ENCODE measurements around the gene TNRC6C. TPM values are rescaled to one million over a fixed set of nuclear protein-coding genes. Genes with fewer than 3 reads are reported as not detected.

Gene TNRC6C
- total and polyA plus RNA-seq, 9 donors: 8.1 to 11.1 (median 8.8) TPM

DNA sequence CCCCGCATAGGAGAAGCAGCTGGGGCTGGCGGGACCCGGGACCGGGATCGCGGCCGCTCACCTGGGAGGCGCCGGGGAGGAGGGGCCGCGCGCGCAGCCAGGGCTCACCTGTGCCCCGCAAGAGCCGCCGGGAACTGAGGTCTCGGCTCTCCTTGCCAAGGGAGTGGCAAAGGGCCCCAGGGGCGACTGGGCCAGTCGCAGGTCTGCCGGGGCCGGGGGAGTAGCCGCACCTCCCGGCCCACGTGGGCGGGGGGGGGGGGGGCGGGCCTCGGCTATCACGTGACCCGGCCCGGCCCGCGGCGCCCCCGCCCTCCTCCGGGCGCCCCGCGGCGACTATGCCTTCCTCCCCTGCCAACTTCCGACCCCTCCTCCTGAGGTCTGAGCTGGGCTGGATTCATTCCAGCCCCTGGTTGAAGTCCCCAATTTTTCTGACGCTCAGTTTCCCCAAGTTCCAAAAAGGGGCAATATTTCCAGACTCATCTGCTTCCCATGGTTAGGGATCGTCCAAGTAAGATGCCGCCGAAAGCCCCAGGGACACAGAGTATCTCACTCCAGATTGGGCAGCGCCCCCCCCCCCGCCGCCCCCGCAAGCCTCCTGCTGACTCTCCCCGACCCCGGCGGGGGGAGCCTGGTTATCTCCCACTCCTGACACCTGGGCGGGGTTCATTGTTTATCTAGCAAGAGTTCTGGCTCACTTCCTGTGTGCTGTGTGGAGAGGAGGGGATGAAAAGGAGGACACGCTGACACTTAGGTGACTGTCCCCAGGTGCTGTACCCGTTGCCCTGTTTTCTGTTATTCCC is 170.2 kb downstream of the TNRC6C start, which contains the start of gene TMC6:
Gene TMC6 (minus strand): TSS at position 205 of the 800 bp plus-strand sequence. CDS start 1,923 bp downstream, outside the sequence.
- DNase-seq: peak; percentile 61

DNA sequence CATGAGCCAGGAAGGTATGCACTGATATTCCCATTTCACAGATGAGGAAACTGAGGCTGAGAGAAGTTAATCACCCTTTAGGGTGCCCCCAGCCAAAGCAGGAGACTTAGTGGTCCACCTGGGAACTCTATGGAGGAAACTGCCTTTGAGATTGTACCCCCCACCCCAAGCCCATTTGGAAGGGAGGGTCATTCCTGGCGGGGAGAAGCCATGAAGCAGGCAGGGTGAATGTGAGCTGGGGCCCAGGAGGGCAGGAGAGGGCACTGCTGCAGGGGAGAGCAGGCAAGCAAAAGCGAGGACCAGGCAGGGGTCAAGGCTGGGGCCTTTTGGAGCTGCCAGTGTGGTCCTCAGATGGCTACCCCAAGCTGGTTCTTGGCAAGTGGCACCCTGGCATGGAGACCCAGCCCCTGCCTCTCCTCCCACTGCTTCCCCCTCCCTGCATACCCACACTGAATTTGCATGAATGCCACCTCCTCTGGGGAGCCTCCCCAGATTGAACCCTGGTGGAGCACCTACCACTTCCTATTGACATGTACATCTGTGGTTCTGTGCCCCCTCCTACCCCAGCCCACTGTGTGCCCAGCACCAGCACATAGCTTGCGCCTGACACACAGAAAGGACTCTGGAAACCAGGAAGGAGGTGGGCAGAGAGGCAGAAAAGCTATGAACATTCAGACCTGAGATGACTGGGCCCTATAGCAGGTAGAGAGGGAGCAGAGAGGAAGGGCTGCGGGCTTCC is 171.0 kb downstream of the TNRC6C start:
- peaks cover 14% of the 10 kb centered on the region for H3K36me3 ChIP-seq (ENCODE audit: control insufficient read depth, insufficient read depth, low read length)
- H3K27ac ChIP-seq (ENCODE audit: low read length): peak overlapping the region; percentile 42
- no peaks in the 10 kb centered on the region for H3K9me3 ChIP-seq (replicated peaks; ENCODE audit: control insufficient read depth, low read depth, low read length)
- peaks cover 84% of the 10 kb centered on the region for H3K4me1 ChIP-seq (ENCODE audit: control insufficient read depth, insufficient read depth, low read length)
- no peak for DNase-seq
- WGBS (ENCODE audit: insufficient coverage): 86% methylated on average over 3 of the region's 4 CpGs
- peaks cover 49% of the 10 kb centered on the region for H3K27me3 ChIP-seq (ENCODE audit: control insufficient read depth, insufficient read depth, low read length)
- H3K4me3 ChIP-seq (ENCODE audit: low read length): no peak overlapping the region

More for the DNA sequence above, 170.2 kb downstream of the TNRC6C start, which contains the start of gene TMC6:
- no peaks in the 10 kb centered on the region for H3K9me3 ChIP-seq (replicated peaks; ENCODE audit: control insufficient read depth, low read depth, low read length)
- 3% methylated on average over 30 of the region's 54 CpGs for WGBS (ENCODE audit: insufficient coverage)
- peak within 1 kb of the TSS; percentile 78 for H3K27ac ChIP-seq (ENCODE audit: low read length)
- peak within 1 kb of the TSS; percentile 68 for H3K4me3 ChIP-seq (ENCODE audit: low read length)
- H3K27me3 ChIP-seq (ENCODE audit: control insufficient read depth, insufficient read depth, low read length): peaks cover 44% of the 10 kb centered on the region
- H3K4me1 ChIP-seq (ENCODE audit: control insufficient read depth, insufficient read depth, low read length): peaks cover 86% of the 10 kb centered on the region
- H3K36me3 ChIP-seq (ENCODE audit: control insufficient read depth, insufficient read depth, low read length): peaks cover 19% of the 10 kb centered on the region

DNA sequence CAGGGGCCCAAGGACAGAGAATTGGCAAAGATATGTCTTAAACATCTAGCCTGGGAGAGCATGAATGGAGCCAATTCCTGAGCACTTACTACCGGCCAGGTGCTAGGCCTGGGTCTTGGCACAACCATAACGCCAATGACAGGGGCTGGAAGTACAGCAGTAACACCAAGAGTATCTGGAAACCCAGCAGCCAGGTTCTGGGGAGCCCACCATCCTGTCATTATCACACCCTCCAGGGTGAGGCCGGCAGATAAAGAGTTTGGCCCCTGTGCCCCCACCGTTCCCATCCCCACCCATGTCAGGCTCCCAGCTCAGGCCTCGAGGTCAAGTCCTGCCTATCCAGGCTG is 171.6 kb downstream of the TNRC6C start:
- WGBS (ENCODE audit: insufficient coverage): 57% methylated on average over 2 of the region's 5 CpGs
- Histone ChIP-seq H3K4me3 (ENCODE audit: low read length) (no peak overlapping the region), H3K27me3 (ENCODE audit: control insufficient read depth, insufficient read depth, low read length) (peaks cover 52% of the 10 kb centered on the region), H3K4me1 (ENCODE audit: control insufficient read depth, insufficient read depth, low read length) (peaks cover 79% of the 10 kb centered on the region), H3K36me3 (ENCODE audit: control insufficient read depth, insufficient read depth, low read length) (peaks cover 9% of the 10 kb centered on the region), H3K9me3 (replicated peaks; ENCODE audit: control insufficient read depth, low read depth, low read length) (no peaks in the 10 kb centered on the region), H3K27ac (ENCODE audit: low read length) (peak overlapping the region; percentile 42)
- DNase-seq: no peak

DNA sequence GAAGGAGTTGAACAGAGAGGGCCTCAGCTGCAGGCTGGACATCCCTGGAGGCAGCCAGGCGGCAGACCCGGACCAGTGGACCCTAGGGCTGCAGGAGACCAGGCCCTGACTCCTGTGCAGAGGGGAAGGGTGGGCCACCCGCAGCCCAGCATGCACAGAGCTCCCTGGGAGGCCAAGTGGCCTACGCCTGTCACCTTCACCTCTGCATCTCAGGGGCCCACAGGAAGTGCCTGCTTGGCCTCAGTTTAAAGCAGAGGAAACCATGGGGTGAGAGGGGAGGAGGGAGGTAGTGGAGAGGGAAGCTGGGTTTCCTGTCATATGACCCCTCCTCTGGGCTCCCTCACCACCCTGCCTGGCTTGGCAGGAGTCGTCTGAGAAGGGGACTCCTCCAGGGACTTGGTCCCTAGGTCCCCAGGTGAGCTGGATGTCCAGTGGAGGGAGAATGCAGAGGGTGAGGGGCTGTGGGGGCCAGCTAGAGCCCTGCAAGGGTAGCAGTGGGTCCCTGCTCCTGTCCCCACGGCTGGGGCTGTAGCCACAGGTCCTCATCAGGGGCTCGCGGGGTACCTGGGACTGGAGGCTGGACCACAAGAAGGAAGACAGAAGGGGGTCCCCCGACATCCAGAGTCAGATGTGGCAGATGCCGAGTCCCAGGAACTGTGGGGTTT is 172.1 kb downstream of the TNRC6C start, which contains the start of gene TMC8:
Gene TMC8 (plus strand): TSS at position 335 of the 665 bp plus-strand sequence. CDS start 818 bp downstream, outside the sequence.
- peak; percentile 55 for DNase-seq
- peaks cover 5% of the 10 kb centered on the region for H3K36me3 ChIP-seq (ENCODE audit: control insufficient read depth, insufficient read depth, low read length)
- H3K27me3 ChIP-seq (ENCODE audit: control insufficient read depth, insufficient read depth, low read length): peaks cover 52% of the 10 kb centered on the region
- peaks cover 74% of the 10 kb centered on the region for H3K4me1 ChIP-seq (ENCODE audit: control insufficient read depth, insufficient read depth, low read length)
- WGBS (ENCODE audit: insufficient coverage): 59% methylated on average over 6 of the region's 10 CpGs
- peak within 1 kb of the TSS; percentile 14 for H3K4me3 ChIP-seq (ENCODE audit: low read length)
- H3K9me3 ChIP-seq (replicated peaks; ENCODE audit: control insufficient read depth, low read depth, low read length): no peaks in the 10 kb centered on the region
- peak within 1 kb of the TSS; percentile 42 for H3K27ac ChIP-seq (ENCODE audit: low read length)

DNA sequence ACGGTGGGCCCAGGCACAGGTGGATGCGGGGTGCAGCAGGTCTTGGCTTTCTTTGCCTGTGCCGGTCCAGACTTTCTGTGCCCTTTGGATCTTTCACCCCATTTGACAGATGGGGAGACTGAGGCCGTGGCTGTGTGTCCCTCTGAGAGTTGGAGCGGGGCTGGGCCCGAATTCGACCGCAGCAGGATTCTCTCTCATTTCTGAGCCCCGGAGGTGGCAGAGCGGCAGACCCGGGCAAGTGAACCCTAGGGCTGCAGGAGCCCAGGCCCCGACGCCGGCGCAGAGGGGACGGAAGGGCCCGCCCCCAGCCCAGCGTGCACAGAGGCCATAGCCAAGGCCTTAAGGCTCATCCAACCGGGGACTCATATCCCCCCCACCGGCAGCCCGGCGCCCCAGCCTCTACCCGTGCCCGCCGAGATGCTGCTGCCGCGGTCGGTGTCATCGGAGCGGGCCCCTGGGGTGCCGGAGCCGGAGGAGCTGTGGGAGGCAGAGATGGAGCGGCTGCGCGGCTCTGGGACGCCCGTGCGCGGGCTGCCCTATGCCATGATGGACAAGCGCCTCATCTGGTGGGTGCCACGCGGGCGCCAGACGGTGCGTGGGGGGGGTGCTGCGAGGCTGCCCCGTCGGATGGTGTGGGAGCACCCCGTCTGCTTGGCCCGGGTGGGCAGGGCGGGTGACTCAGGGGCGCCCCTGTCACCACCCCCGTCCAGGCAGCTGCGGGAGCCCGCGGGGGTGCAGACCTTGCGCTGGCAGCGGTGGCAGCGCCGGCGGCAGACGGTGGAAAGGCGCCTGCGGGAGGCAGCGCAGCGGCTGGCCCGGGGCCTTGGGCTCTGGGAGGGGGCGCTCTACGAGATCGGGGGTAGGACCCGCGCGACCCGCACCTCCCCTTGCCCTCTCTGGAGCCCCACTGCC is 172.9 kb downstream of the TNRC6C start:
- no peak for DNase-seq
- H3K27me3 ChIP-seq (ENCODE audit: control insufficient read depth, insufficient read depth, low read length): peaks cover 52% of the 10 kb centered on the region
- H3K4me3 ChIP-seq (ENCODE audit: low read length): peak overlapping the region; percentile 14
- H3K9me3 ChIP-seq (replicated peaks; ENCODE audit: control insufficient read depth, low read depth, low read length): no peaks in the 10 kb centered on the region
- H3K27ac ChIP-seq (ENCODE audit: low read length): no peak overlapping the region
- no peaks in the 10 kb centered on the region for H3K36me3 ChIP-seq (ENCODE audit: control insufficient read depth, insufficient read depth, low read length)
- WGBS (ENCODE audit: insufficient coverage): 11% methylated on average over 62 of the region's 74 CpGs
- H3K4me1 ChIP-seq (ENCODE audit: control insufficient read depth, insufficient read depth, low read length): peaks cover 65% of the 10 kb centered on the region

DNA sequence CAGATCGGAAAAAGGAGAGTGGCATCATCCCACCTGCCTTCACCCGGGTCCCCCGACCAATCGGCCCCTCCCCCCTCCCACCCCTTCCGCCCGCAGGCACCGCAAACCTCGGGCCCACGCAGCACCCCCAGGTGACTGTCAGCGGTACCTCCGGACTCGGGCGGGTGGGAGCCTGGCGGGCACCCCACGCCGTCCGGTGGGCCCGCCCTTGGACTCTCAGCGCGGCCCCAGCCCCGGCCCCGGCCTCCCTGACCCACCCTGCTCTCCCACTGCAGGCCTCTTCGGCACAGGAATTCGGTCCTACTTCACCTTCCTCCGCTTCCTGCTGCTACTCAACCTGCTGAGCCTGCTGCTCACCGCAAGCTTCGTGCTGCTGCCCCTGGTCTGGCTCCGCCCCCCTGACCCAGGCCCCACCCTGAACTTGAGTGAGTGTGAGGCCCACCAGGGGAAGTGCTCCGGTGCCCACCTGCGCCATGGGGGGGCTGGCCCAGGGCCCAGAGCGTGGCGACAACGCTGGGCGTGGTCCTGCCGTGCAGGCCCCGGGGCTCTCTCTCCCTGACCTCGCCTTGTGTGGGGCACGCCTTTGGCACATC is 173.7 kb downstream of the TNRC6C start:
- WGBS (ENCODE audit: insufficient coverage): 12% methylated on average over 25 of the region's 38 CpGs
- peak overlapping the region; percentile 5 for H3K4me3 ChIP-seq (ENCODE audit: low read length)
- H3K27me3 ChIP-seq (ENCODE audit: control insufficient read depth, insufficient read depth, low read length): peaks cover 52% of the 10 kb centered on the region
- no peaks in the 10 kb centered on the region for H3K9me3 ChIP-seq (replicated peaks; ENCODE audit: control insufficient read depth, low read depth, low read length)
- no peak for DNase-seq
- H3K4me1 ChIP-seq (ENCODE audit: control insufficient read depth, insufficient read depth, low read length): peaks cover 58% of the 10 kb centered on the region
- no peaks in the 10 kb centered on the region for H3K36me3 ChIP-seq (ENCODE audit: control insufficient read depth, insufficient read depth, low read length)
- H3K27ac ChIP-seq (ENCODE audit: low read length): no peak overlapping the region

DNA sequence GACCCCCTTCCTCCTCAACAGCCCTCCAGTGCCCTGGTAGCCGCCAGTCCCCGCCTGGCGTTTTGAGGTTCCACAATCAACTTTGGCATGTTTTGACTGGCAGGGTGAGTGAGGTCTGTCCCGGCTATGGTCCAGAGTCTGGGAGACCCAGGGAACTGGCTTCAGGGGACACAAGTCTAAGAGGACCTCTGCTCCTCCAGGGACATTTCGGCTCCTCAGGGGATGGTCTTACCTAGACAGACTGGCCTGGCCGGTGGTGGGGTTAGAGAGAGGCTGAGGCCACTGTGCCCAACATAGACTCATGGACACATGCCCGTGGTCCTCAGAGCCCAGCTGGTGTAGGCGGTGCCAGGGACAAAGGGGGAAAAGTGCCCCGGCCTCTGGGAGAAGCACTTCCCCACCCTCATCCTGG is 174.3 kb downstream of the TNRC6C start:
- Histone ChIP-seq H3K27me3 (ENCODE audit: control insufficient read depth, insufficient read depth, low read length) (peaks cover 51% of the 10 kb centered on the region), H3K4me3 (ENCODE audit: low read length) (no peak overlapping the region), H3K9me3 (replicated peaks; ENCODE audit: control insufficient read depth, low read depth, low read length) (no peaks in the 10 kb centered on the region), H3K4me1 (ENCODE audit: control insufficient read depth, insufficient read depth, low read length) (peaks cover 52% of the 10 kb centered on the region), H3K36me3 (ENCODE audit: control insufficient read depth, insufficient read depth, low read length) (no peaks in the 10 kb centered on the region), H3K27ac (ENCODE audit: low read length) (no peak overlapping the region)
- no peak for DNase-seq
- WGBS (ENCODE audit: insufficient coverage): 95% methylated on average over 6 of the region's 9 CpGs

DNA sequence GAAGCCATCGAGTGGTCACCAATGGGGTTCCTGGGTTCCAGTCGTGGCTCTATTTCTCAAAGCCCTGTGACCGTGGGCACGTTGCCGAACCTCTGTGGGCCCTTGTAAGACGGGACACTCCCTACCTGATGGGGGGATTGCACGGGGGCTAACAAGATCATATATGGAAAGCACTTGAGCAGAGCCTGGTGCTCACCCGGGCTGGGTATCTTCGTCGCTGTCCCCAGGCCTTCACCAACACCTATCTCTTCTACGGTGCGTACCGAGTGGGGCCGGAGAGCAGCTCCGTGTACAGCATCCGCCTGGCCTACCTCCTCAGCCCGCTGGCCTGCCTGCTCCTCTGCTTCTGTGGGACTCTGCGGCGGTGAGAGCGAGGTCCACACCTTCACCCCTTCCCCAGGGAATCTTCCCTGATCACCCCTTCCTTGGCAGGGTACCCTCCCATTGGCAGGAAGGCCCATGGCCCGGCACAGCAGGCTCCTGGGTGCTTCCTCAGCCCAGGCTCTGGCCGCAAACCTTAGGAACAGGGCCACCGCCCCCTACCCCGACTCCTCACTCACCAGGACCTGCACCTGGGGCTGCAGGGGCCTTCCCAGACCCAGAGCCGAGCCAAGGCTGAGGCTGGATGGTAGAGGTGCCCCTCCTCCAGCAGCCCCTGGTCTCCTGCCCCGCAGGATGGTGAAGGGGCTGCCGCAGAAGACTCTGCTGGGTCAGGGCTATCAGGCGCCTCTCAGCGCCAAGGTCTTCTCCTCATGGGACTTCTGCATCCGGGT is 174.9 kb downstream of the TNRC6C start:
- 77% methylated on average over 25 of the region's 30 CpGs for WGBS (ENCODE audit: insufficient coverage)
- DNase-seq: no peak
- H3K36me3 ChIP-seq (ENCODE audit: control insufficient read depth, insufficient read depth, low read length): no peaks in the 10 kb centered on the region
- H3K9me3 ChIP-seq (replicated peaks; ENCODE audit: control insufficient read depth, low read depth, low read length): no peaks in the 10 kb centered on the region
- H3K4me3 ChIP-seq (ENCODE audit: low read length): no peak overlapping the region
- H3K27me3 ChIP-seq (ENCODE audit: control insufficient read depth, insufficient read depth, low read length): peaks cover 50% of the 10 kb centered on the region
- no peak overlapping the region for H3K27ac ChIP-seq (ENCODE audit: low read length)
- H3K4me1 ChIP-seq (ENCODE audit: control insufficient read depth, insufficient read depth, low read length): peaks cover 47% of the 10 kb centered on the region

Data from muscle of leg (tissue), 11 donors.